ENCODE measurements around the gene FAM120A.

The FAM120A gene

DNA sequence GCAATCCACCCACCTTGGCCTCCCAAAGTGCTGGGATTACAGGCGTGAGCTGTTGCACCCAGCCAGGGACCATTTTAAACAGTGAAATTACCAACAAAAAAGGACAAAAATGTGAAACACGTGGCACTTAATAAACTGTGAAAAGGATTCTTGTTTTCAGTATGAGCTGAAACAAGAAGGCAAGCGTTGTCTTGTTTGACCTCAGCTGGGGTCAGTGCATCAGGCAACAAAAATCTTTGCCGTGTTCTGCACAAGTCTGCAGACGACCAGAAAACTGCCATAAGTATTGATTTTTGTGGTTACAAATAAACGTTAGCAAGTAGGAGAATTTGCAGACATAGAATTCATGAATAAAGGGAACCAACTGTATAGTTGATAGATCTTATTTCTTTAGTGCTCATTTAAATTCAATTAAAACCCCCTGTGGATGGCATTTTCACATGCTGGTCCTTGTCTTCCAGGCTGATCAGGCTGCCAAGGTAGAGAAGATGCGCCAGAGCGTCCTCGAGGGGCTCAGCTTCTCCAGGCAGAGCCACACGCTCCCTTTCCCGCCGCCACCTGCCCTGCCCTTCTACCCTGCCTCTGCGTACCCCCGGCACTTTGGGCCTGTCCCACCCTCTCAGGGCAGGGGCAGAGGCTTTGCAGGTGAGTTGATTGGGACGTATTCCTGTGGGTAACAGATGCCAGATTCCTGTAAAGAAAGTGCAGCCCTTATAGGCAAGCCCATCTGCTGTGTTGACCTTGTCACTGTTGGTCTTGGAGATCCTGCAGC, 106.1 kb downstream of the FAM120A start:
- DNase-seq (ENCODE audit: low read depth, low spot score): no peak

- DNase-seq (ENCODE audit: low read depth, low spot score): no peak
Measured at GRCh38 chr9:93558503-93558902, 107.0 kb downstream of the FAM120A start.

DNA sequence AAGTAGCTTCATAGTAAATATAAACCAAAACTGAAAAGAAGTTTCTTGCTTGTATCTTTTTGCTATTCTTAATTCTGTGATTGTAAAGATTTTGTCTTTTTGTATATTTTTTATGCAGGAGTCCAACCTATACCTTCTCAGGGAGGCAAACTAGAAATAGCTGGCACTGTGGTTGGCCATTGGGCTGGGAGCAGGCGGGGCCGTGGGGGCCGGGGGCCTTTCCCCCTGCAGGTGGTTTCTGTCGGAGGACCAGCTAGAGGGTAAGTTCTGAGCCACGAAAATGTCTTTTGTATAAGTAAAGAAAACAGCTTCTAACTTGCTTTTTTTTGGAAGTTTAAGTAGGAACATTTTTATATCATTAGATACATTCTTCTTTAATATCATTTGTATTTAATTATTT, 109.5 kb downstream of the FAM120A start:
- no peak for DNase-seq (ENCODE audit: low read depth, low spot score)

GRCh38 chr9:93562157-93562556, 110.7 kb downstream of the FAM120A start:
- DNase-seq (ENCODE audit: low read depth, low spot score): no peak

DNA sequence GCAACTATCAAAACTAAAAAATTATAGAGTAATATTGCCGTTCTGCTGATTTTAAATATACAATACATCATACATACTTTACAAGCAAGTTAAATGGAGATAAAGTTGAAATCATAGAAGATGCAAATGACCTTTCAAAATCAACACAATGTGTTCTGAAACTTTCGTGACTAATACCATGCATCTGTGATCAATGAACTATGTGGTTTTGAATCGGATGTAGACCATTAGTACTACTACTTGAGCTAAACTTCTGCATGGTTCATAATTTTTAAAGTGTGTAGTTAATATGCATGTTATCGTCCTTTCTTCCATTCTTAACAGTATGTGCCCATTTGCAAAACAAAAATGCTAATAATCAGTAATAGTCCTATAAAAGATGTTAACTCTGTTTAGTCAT, 113.6 kb downstream of the FAM120A start:
- DNase-seq (ENCODE audit: low read depth, low spot score): no peak

GRCh38 chr9:93566408-93567270, 115.2 kb downstream of the FAM120A start:
- peak; percentile 99 for DNase-seq (ENCODE audit: low read depth, low spot score)

GRCh38 chr9:93567271-93567959, 115.9 kb downstream of the FAM120A start:
- no peak for DNase-seq (ENCODE audit: low read depth, low spot score)

DNA sequence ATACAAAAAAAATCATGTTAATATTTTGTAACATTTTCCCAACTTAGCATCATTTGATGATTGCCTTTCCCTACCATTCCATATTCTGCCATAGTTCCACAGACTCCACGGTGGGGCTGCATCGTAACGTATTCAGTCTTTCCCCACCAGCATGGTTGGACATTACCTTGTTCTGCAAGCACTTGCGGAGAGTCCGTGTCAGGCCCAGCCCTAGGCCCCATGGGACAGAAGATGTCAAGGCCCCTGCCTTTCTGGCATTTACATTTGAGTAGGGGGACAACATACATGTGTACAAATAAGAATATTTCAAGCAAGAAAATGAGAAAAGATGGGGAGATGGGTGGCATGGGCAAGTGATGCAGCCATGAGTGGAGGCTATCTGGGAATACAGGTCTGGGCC, 116.7 kb downstream of the FAM120A start:
- no peak for DNase-seq (ENCODE audit: low read depth, low spot score)

DNA sequence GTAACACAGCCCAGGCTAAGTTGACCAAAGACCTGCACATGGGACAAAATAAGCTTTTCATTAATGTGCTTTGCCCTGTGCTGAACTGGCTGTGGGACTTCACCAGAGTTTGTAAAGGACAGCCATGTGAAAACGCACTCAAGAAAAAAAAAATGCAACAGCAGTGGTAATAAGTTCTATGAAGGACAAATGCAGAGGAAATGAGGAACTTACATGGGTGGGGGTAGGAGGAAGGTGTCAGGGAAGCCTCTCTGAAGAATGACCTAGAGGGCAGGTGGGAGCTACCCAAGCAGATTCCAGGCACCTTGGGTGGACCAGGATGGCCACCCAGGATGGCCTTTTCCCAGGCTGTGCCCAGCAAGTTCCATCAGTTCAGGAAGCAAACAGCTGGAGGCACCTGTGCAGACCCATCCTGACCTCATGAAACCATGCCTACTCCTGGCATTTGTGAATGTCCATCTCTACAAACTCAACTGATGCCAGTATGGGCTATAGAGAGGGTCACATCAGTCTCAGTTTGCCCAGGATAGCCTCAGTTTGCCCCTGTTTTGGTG, 118.2 kb downstream of the FAM120A start:
- DNase-seq (ENCODE audit: low read depth, low spot score): no peak

DNA sequence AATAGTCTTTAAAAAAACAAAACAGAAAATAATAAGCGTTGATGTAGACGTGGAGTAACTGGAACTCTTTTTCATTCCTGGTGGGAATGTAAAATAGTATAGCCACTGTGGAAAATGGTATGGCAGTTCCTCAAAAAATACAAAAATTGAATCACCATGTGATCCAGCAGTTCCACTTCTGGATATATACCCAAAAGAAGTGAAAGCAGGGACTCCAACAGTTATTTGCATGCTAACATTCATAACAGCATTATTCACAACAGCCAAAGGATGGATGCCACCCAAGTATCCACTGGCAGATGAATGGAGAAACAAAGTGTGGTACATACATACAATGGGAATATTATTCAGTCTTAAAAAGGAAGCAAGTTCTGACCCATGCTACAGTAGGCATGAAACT, 120.7 kb downstream of the FAM120A start:
- no peak for DNase-seq (ENCODE audit: low read depth, low spot score)

DNA sequence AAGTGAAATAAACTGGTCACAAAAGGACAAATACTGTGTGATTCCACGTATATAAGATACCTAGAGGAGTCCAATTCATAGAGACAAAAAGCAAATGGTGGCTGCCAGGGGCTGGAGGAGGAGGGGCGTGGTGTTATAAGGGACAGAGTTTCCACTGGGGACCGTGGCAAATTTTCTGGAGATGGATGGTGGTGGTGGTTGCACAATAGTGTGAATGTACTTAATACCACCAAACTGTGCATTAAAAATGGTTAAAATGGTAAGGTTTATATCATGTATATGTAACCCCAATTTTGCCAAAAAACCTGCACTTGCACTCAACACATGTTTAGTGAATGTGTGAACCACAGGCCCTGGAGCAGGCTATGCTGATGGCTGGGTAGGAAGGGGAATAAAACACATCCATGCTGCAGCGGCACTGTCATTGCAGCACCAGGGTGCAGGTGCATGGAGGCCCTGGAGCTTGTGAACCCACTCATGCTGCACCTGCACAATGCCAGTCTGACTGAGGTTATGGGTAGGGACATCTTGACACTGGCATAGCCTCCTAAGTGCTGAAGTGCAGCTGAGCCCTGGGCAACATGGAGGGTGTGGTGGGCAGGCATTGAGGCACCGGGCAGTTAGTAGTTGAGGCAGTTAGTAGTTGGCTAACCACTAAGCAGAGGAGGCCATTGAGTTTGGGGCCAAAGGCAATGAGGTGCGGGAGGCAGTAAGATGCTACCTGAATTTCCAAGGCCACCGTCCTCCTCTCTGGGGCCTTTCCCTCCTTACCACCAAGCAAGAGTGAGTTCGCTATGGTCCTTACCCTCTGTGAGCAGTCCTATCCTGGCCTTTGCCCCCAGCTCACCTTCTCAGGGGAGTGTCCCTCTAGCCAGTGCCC, 121.4 kb downstream of the FAM120A start:
- no peak for DNase-seq (ENCODE audit: low read depth, low spot score)

DNA sequence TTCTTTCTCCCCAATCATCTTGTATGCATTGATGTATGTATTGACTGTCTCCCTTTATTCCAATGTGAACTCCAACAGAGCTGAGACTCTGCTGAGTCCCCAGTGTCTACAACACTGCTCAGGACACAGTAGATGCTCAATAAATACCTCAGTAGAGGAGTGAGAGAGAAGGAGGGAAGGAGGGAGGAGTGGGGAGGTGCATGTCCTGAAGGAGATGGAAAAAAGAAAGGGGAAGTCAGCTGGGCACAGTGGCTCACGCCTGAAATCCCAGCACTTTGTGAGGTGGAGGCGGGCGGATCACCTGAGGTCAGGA, 122.0 kb downstream of the FAM120A start:
- DNase-seq (ENCODE audit: low read depth, low spot score): no peak

- no peak for DNase-seq (ENCODE audit: low read depth, low spot score)
Measured at GRCh38 chr9:93574091-93574899, 122.8 kb downstream of the FAM120A start.

DNA sequence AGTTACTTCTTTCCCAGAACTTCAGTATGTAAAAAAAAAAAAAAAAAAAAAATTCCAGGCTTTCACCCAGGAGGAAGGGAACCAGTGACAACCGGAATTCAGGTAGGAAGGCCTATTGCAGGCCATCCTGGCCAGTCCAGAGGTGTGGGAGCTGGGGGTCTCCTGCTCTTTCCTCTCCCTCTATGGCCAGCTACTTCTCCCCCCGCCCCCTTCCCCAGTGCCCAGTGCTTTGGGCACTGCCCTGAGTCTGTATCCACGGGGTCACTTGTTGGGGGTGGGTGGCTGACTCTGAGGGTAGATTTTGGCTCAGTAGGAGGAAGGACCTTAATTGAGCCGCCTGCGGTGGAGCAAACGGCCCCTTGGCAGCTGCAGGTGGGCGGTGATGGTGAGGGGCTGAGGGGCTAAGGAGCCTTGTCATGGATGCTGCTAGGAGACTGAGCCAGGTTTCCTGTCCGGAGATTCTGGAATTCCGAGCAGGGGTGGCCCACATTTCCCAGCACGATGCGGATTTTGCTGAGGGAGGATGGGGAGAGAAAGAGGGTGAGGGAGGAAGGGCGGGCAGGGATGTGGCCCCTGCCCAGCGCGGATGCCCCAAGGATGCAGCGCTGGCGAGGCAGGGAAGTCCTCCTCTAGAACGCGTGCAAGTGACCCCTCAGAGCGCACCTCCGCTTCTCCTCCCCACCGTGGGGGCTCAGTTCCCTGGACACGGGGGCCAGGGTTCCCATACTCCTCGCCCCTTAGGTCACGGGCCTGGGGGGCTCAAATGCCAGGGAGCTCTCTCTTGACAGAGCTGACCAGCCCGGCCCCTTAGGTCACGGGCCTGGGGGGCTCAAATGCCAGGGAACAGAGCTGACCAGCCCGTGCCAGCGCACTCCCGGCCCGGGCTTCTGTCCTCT, 123.7 kb downstream of the FAM120A start:
- DNase-seq (ENCODE audit: low read depth, low spot score): peak; percentile 34

DNA sequence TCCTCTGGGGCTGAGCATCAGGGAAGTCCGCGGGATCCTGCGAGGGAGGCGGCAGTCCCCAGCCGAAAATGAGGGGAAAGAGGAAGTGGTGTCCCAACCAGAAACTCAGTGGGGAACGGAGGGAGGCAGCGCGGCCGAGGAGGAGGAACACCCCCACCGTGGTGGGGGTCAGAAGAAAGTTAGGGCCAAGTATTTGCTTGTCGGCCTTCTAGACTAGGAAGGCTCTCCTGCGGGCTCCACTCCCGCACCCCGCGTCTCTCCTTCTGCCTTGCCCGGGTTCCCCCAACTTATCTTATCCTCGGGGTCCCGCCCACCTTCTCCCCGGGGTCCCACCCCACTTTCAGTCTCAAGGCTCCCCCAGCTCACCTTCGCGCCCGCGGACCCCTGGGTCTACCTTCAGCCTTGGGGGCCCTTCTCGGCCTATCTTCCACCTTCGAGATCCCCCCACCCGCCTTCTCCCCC, 124.3 kb downstream of the FAM120A start:
- peak; percentile 56 for DNase-seq (ENCODE audit: low read depth, low spot score)

DNA sequence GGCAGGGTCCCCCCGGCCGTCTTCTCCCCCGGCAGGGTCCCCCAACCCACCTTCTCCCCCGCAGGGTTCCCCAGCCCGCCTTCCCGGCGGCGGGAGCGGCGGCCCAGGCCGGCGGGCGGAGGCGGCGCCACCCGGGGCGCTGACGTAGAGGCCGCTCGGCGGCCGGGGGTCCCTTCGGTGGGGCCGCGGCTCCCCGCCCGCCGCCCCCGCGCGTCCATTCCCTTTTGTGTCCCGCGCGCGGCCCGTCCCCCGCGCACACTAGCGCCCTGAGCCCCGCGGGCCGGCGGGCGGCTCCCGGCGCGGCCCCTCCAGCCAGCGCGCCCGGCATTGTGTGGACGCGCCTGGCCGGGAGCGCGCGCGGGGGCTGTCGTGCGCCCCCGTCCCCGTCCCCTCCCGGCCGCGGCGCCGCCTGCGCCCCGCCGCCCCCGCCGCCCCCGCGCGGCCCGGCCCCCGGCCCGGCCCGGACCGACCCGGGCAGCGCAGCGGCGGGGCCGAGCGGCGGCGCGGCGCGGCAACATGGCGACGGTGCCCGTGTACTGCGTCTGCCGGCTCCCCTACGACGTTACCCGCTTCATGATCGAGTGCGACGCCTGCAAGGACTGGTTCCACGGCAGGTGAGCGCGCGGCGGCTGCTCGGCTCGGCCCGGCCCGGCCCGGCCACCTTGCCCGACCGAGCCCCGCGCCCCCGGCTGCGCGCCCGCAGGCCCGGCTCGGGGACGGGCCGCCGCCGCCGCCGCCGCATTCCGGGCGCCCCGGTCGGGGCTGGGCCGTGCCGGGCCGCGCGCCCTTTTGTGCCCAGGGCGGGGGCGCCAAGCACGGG, 125.0 kb downstream of the FAM120A start, which contains the start of gene PHF2:
Gene PHF2, plus strand, starts transcription at position 327 of the 820 bp plus-strand sequence. Its CDS starts 190 bp downstream, at position 517.
- DNase-seq (ENCODE audit: low read depth, low spot score): peak; percentile 59

- DNase-seq (ENCODE audit: low read depth, low spot score): peak; percentile 56
Measured at GRCh38 chr9:93577078-93577974, 125.8 kb downstream of the FAM120A start.
